H9 (cell line): ENCODE measurements around the gene NDOR1. TPM values are rescaled to one million over a fixed set of nuclear protein-coding genes. Genes with fewer than 3 reads are reported as not detected.

ENCODE experiments used
- DNase-seq: peaks from one replicate; pipeline ENCODE4 v3.0.0-alpha.2; 2017
- H2AFZ ChIP-seq: one replicate; pipeline ENCODE4 v1.6.1; 2013; ENCODE audit warnings: mild to moderate bottlenecking, low read length, control low read depth, moderate library complexity
- H2AK5ac ChIP-seq: 2 replicates; pipeline ENCODE4 v1.6.1; 2013; ENCODE audit warnings: low read length, control low read depth, mixed read lengths; ENCODE audit not compliant: insufficient read length
- H2BK120ac ChIP-seq: one replicate; pipeline ENCODE4 v1.6.1; 2013; ENCODE audit warnings: low read depth, mild to moderate bottlenecking, low read length, control low read depth, inconsistent platforms; ENCODE audit not compliant: poor library complexity, severe bottlenecking
- H2BK12ac ChIP-seq: 2 replicates; pipeline ENCODE4 v1.6.1; 2013; ENCODE audit warnings: low read length, control low read depth, mixed read lengths, low read depth; ENCODE audit not compliant: insufficient read length
- H2BK15ac ChIP-seq: 2 replicates; pipeline ENCODE4 v1.6.1; 2013; ENCODE audit warnings: low read depth, low read length, control low read depth
- H2BK20ac ChIP-seq: one replicate; pipeline ENCODE4 v1.6.1; 2013; ENCODE audit warnings: low read depth, mild to moderate bottlenecking, low read length, control low read depth, inconsistent platforms; ENCODE audit not compliant: poor library complexity, severe bottlenecking
- H2BK5ac ChIP-seq: 2 replicates; pipeline ENCODE4 v1.6.1; 2013; ENCODE audit warnings: low read length, control low read depth, mixed read lengths; ENCODE audit not compliant: insufficient read length
- H3K14ac ChIP-seq: 2 replicates; pipeline ENCODE4 v1.6.1; 2013; ENCODE audit warnings: low read length, control low read depth; ENCODE audit not compliant: insufficient read depth
- H3K18ac ChIP-seq: 2 replicates; pipeline ENCODE4 v1.6.1; 2013; ENCODE audit warnings: low read depth, mild to moderate bottlenecking, mixed read lengths, low read length, control low read depth; ENCODE audit not compliant: insufficient read length
- H3K23ac ChIP-seq: 2 replicates; pipeline ENCODE4 v1.6.1; 2013; ENCODE audit warnings: low read length, control low read depth, mixed read lengths, low read depth; ENCODE audit not compliant: insufficient read length
- H3K23me2 ChIP-seq: 2 replicates; pipeline ENCODE4 v1.6.1; 2013; ENCODE audit warnings: low read depth, mild to moderate bottlenecking, mixed read lengths, low read length, control low read depth; ENCODE audit not compliant: insufficient read length, poor library complexity, severe bottlenecking
- H3K27ac ChIP-seq: 2 replicates; pipeline ENCODE4 v1.5.1; 2013; ENCODE audit warnings: low read length, control low read depth, mixed read lengths, low read depth; ENCODE audit not compliant: insufficient read length
- H3K27me3 ChIP-seq: 2 replicates; pipeline ENCODE4 v1.6.1; 2013; ENCODE audit warnings: low read length, control low read depth, inconsistent platforms; ENCODE audit not compliant: insufficient read depth
- H3K4ac ChIP-seq: 2 replicates; pipeline ENCODE4 v1.6.1; 2013; ENCODE audit warnings: low read depth, mild to moderate bottlenecking, control low read depth, inconsistent platforms, low read length, moderate library complexity
- H3K4me1 ChIP-seq: 2 replicates; pipeline ENCODE4 v1.6.1; 2013; ENCODE audit warnings: low read length, control low read depth, inconsistent platforms; ENCODE audit not compliant: insufficient read depth
- H3K4me2 ChIP-seq: 2 replicates; pipeline ENCODE4 v1.6.1; 2013; ENCODE audit warnings: low read length, control low read depth, mixed read lengths; ENCODE audit not compliant: insufficient read length, insufficient read depth
- H3K56ac ChIP-seq: 2 replicates; pipeline ENCODE4 v1.6.1; 2013; ENCODE audit warnings: low read depth, mild to moderate bottlenecking, mixed read lengths, low read length, control low read depth; ENCODE audit not compliant: insufficient read length
- H3K79me1 ChIP-seq: 2 replicates; pipeline ENCODE4 v1.6.1; 2013; ENCODE audit warnings: low read depth, mild to moderate bottlenecking, moderate library complexity, low read length, control low read depth, inconsistent platforms; ENCODE audit not compliant: insufficient read depth, poor library complexity, severe bottlenecking
- H3K79me2 ChIP-seq: 2 replicates; pipeline ENCODE4 v1.6.1; 2013; ENCODE audit warnings: low read length, control low read depth, inconsistent platforms; ENCODE audit not compliant: insufficient read depth
- H3K9ac ChIP-seq: 2 replicates; pipeline ENCODE4 v1.6.1; 2013; ENCODE audit warnings: low read length, control low read depth, mixed read lengths; ENCODE audit not compliant: insufficient read length; ENCODE audit errors: extremely low read depth
- H3K9me3 ChIP-seq: one replicate; pipeline ENCODE4 v1.6.1; 2013; ENCODE audit warnings: low read depth, low read length, inconsistent platforms; ENCODE audit not compliant: control insufficient read depth
- H3T11ph ChIP-seq: one replicate; pipeline ENCODE4 v1.6.1; 2013; ENCODE audit warnings: mild to moderate bottlenecking, low read length, control low read depth, inconsistent platforms
- H4K20me1 ChIP-seq: one replicate; pipeline ENCODE4 v1.6.1; 2013; ENCODE audit not compliant: control insufficient read depth, insufficient read length, insufficient read depth
- H4K5ac ChIP-seq: 2 replicates; pipeline ENCODE4 v1.6.1; 2013; ENCODE audit warnings: low read depth, mild to moderate bottlenecking, mixed read lengths, low read length, control low read depth; ENCODE audit not compliant: insufficient read length
- H4K8ac ChIP-seq: replicated peaks from 2 replicates; pipeline ENCODE4 v1.6.1; 2013; ENCODE audit warnings: low read length, control low read depth, mixed read lengths, low read depth; ENCODE audit not compliant: insufficient read length
- H4K91ac ChIP-seq: 2 replicates; pipeline ENCODE4 v1.6.1; 2013; ENCODE audit warnings: low read depth, mild to moderate bottlenecking, moderate library complexity, mixed read lengths, low read length, control low read depth; ENCODE audit not compliant: insufficient read length
- H3K27ac Mint-ChIP-seq, 3 experiments: 2 replicates in 2 of 3; 3 replicates in 1 of 3; pipeline ENCODE4 v1.8.0; 2020 to 2021; ENCODE audit warnings: mixed read lengths in 3 of 3, mild to moderate bottlenecking in 1 of 3, moderate library complexity in 1 of 3
- H3K27me3 Mint-ChIP-seq: 2 replicates; pipeline ENCODE4 v1.8.0; 2021; ENCODE audit warnings: low read depth, mild to moderate bottlenecking, moderate library complexity, mixed read lengths
- H3K36me3 Mint-ChIP-seq, 3 experiments: 2 replicates in 2 of 3; 3 replicates in 1 of 3; pipeline ENCODE4 v1.8.0; 2020 to 2021; ENCODE audit warnings: low read depth in 3 of 3, mixed read lengths in 3 of 3; ENCODE audit not compliant: insufficient read depth in 1 of 3
- H3K4me1 Mint-ChIP-seq, 2 experiments: 2 replicates each; pipeline ENCODE4 v1.8.0; 2020; ENCODE audit warnings: mixed read lengths in 2 of 2
- H3K4me3 Mint-ChIP-seq, 2 experiments: 2 replicates in 1 of 2; 3 replicates in 1 of 2; pipeline ENCODE4 v1.8.0; 2020 to 2021; ENCODE audit warnings: mild to moderate bottlenecking in 2 of 2, mixed read lengths in 2 of 2, moderate library complexity in 1 of 2
- H3K9me3 Mint-ChIP-seq, 2 experiments: 2 replicates in 1 of 2; 3 replicates in 1 of 2; pipeline ENCODE4 v1.8.0; 2020; ENCODE audit warnings: mild to moderate bottlenecking in 2 of 2, mixed read lengths in 2 of 2, moderate library complexity in 1 of 2
- CTCF ChIP-seq: fragments of 200-600 bp; sonication (generic); conservative IDR thresholded peaks from 3 replicates; pipeline ENCODE4 v1.8.0; 2021; ENCODE audit warnings: antibody characterized with exemption, mild to moderate bottlenecking
- WGBS: extraction: QIAGEN DNeasy Blood & Tissue Kit; methylation state at CpG from one replicate; pipeline ENCODE4 v1.1.7; 2013; ENCODE audit warnings: missing lambda C conversion rate, low lambda C conversion rate, mixed read lengths; ENCODE audit not compliant: insufficient read length; ENCODE audit errors: extremely low coverage; 5-methylcytosine and 5-hydroxymethylcytosine counted together
- total RNA-seq: library from RNA; stranded (reverse); gene quantifications from 2 replicates; pipeline ENCODE4 v1.2.1, GENCODE V29; 2021

The NDOR1 gene
- total RNA-seq, 1 experiment from 2014 or later = 44.1 TPM

GRCh38 chr9:137219757-137220316, 14.3 kb downstream of the NDOR1 start:
- Histone ChIP-seq H3T11ph (no peak overlapping the region), H3K79me2 (no peaks in the 10 kb centered on the region), H2BK20ac (no peak overlapping the region), H4K5ac (no peak overlapping the region), H2BK15ac (no peak overlapping the region), H4K91ac (no peak overlapping the region), H3K23me2 (peaks cover 14% of the 10 kb centered on the region), H3K4me1 (no peaks in the 10 kb centered on the region; the same call in 1 of the 2 replicates), H3K18ac (no peak overlapping the region), H2BK12ac (no peak overlapping the region), H2AK5ac (no peak overlapping the region), H3K4ac (no peak overlapping the region), H3K14ac (no peak overlapping the region), H3K56ac (no peak overlapping the region), H3K27ac (no peak overlapping the region), H3K9me3 (no peaks in the 10 kb centered on the region), H2BK120ac (no peak overlapping the region), H3K23ac (no peak overlapping the region), H3K4me2 (no peak overlapping the region), H3K9ac (no peak overlapping the region), H3K79me1 (no peaks in the 10 kb centered on the region), H2AFZ (no peak overlapping the region), H4K20me1 (no peaks in the 10 kb centered on the region), H4K8ac (no peak overlapping the region), H2BK5ac (no peak overlapping the region), H3K27me3 (no peaks in the 10 kb centered on the region)
- no CpG with 5 or more reads among the region's 10 CpGs for WGBS
- peaks cover 4 to 8% of the 10 kb centered on the region in 2 experiments for H3K4me1 Mint-ChIP-seq
- no peaks in the 10 kb centered on the region for H3K27me3 Mint-ChIP-seq
- 0 out of 5 replicates have a peak overlapping the region, but pooled peaks of 1 of the 2 experiments have one; percentile 44 for H3K4me3 Mint-ChIP-seq
- no peak for TF ChIP-seq CTCF
- H3K36me3 Mint-ChIP-seq = peaks cover 1 to 17% (median 2%) of the 10 kb centered on the region in 3 experiments; a peak in 3 of 7 replicates
- no peak overlapping the region; a peak in 1 of 7 replicates for H3K27ac Mint-ChIP-seq
- H3K9me3 Mint-ChIP-seq = no peaks in the 10 kb centered on the region
- no peak for DNase-seq
